Measurements from ENCODE around the gene FBXO33. TPM values are rescaled to one million over a fixed set of nuclear protein-coding genes. Genes with fewer than 3 reads are reported as not detected.
"Not testable (repeated sequence)": the region's sequence is repeated elsewhere in the genome, so short reads cannot be mapped to it uniquely, and the experiment has no call there.

FBXO33 gene
- total RNA-seq, 1 donor from 2014 or later = 14.3 TPM

GRCh38 chr14:39364509-39364908 lies 67.7 kb downstream of the FBXO33 start:
- intact Hi-C loops (cut with micrococcal nuclease) = no loop called here
- H3K4me1 Mint-ChIP-seq = peaks cover 3% of the 10 kb centered on the region
- TF ChIP-seq CTCF (IDR thresholded peaks at IDR 0.05) = no peak
- peaks cover 25% of the 10 kb centered on the region for H3K9me3 Mint-ChIP-seq
- no peaks in the 10 kb centered on the region for H3K27me3 Mint-ChIP-seq
- no peak overlapping the region for H3K4me3 Mint-ChIP-seq
- DNase-seq = no peak
- H3K27ac Mint-ChIP-seq = no peak overlapping the region
- POLR2A ChIA-PET = no interaction called here
- CTCF ChIA-PET = no interaction called here
- H3K36me3 Mint-ChIP-seq (ENCODE audit: low read depth) = peaks cover 73% of the 10 kb centered on the region
- ATAC-seq (ENCODE audit: low read depth) = no peak

DNA sequence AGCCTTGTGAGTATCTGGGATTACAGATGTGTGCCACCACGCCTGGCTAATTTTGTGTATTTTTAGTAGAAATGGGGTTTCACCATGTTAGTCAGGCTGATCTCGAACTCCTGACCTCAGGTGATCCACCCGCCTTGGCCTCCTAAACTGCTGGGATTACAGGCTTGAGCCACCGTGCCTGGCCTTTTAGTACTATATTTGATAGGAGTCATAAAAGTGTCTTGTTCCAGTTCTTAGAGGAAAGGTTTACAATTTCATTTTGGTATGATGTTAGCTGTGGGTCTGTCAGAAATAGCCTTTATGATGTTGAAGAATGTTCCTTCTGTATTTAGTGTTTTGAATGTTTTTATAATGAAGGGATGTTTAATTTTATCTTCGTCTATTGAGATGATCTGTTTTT lies 70.7 kb downstream of the FBXO33 start:
- Mint-ChIP-seq H3K36me3 (ENCODE audit: low read depth) (peaks cover 93% of the 10 kb centered on the region), H3K9me3 (peaks cover 25% of the 10 kb centered on the region)
- DNase-seq; CTCF ChIA-PET; H3K27ac Mint-ChIP-seq; intact Hi-C loops (cut with micrococcal nuclease); POLR2A ChIA-PET; H3K4me1 Mint-ChIP-seq; H3K27me3 Mint-ChIP-seq; H3K4me3 Mint-ChIP-seq; ATAC-seq (ENCODE audit: low read depth): not testable (repeated sequence)

DNA sequence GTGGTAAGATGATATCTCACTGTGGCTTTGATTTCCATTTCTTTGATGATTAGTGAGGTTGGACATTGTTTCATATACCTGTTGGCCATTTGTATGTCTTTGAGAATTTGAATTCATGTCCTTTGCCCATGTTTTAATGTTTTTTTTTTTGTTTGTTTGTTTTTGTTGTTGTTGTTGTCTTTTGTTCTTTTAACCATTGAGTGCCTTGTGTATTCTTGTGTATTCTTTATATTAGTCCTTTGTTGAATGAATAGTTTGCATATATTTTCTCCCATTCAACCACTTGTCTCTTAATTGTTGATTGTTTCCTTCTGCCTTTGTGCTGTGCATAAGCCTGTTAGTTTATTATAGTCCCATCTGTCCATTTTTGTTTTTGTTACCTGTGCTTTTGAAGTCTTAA lies 71.9 kb downstream of the FBXO33 start:
- DNase-seq (no peak), ATAC-seq (ENCODE audit: low read depth) (no peak)
- Mint-ChIP-seq H3K4me1 (peaks cover 3% of the 10 kb centered on the region), H3K27me3 (no peaks in the 10 kb centered on the region), H3K27ac (no peak overlapping the region), H3K36me3 (ENCODE audit: low read depth) (peaks cover 91% of the 10 kb centered on the region), H3K9me3 (peaks cover 19% of the 10 kb centered on the region), H3K4me3 (no peak overlapping the region)
- intact Hi-C loops (cut with micrococcal nuclease) = no loop called here
- no peak for TF ChIP-seq CTCF (IDR thresholded peaks at IDR 0.05)
- ChIA-PET POLR2A (no interaction called here), CTCF (no interaction called here)

- POLR2A ChIA-PET; H3K4me3 Mint-ChIP-seq; H3K4me1 Mint-ChIP-seq; DNase-seq; intact Hi-C loops (cut with micrococcal nuclease); CTCF ChIA-PET; H3K27ac Mint-ChIP-seq; ATAC-seq (ENCODE audit: low read depth); H3K27me3 Mint-ChIP-seq: not testable (repeated sequence)
- peaks cover 87% of the 10 kb centered on the region for H3K36me3 Mint-ChIP-seq (ENCODE audit: low read depth)
- H3K9me3 Mint-ChIP-seq = peaks cover 13% of the 10 kb centered on the region
These were observed 73.2 kb downstream of the FBXO33 start for GRCh38 chr14:39359069-39359468.

- TF ChIP-seq CTCF (IDR thresholded peaks at IDR 0.05) = no peak
- POLR2A ChIA-PET = no interaction called here
- CTCF ChIA-PET = no interaction called here
- no peak overlapping the region for H3K4me3 Mint-ChIP-seq
- ATAC-seq (ENCODE audit: low read depth) (no peak), DNase-seq (no peak)
- no peaks in the 10 kb centered on the region for H3K27me3 Mint-ChIP-seq
- H3K9me3 Mint-ChIP-seq = peaks cover 3% of the 10 kb centered on the region
- H3K36me3 Mint-ChIP-seq (ENCODE audit: low read depth) = peaks cover 68% of the 10 kb centered on the region
- no peak overlapping the region for H3K27ac Mint-ChIP-seq
- intact Hi-C loops (cut with micrococcal nuclease) = no loop called here
- peaks cover 6% of the 10 kb centered on the region for H3K4me1 Mint-ChIP-seq
These were observed 80.5 kb downstream of the FBXO33 start for GRCh38 chr14:39351708-39352107.

- no peak for TF ChIP-seq CTCF (IDR thresholded peaks at IDR 0.05)
- Mint-ChIP-seq H3K27me3 (no peaks in the 10 kb centered on the region), H3K4me1 (peaks cover 6% of the 10 kb centered on the region), H3K27ac (no peak overlapping the region), H3K9me3 (peaks cover 3% of the 10 kb centered on the region), H3K36me3 (ENCODE audit: low read depth) (peaks cover 64% of the 10 kb centered on the region), H3K4me3 (no peak overlapping the region)
- intact Hi-C loops (cut with micrococcal nuclease) = no loop called here
- POLR2A ChIA-PET = no interaction called here
- CTCF ChIA-PET = no interaction called here
- DNase-seq (no peak), ATAC-seq (ENCODE audit: low read depth) (no peak)
These were observed 81.4 kb downstream of the FBXO33 start for GRCh38 chr14:39350866-39351265.

Other genes starting within 250 kb of the FBXO33 start
- gene MIA2, start 198.5 kb downstream of the FBXO33 start, total RNA-seq = 22.6 and 27.1 TPM in 2 replicates

Measured in activated B cell treated with CpG ODN at 0.5 μM for 24 hours (primary cell).